ENCODE measurements around the gene PTX4. TPM values are rescaled to one million over a fixed set of nuclear protein-coding genes. Genes with fewer than 3 reads are reported as not detected.
"Not testable (repeated sequence)": the region's sequence is repeated elsewhere in the genome, so short reads cannot be mapped to it uniquely, and the experiment has no call there.

Gene PTX4
- total and polyA plus RNA-seq, 9 donors = 0.34 to 1.1 (median 0.74) TPM

DNA sequence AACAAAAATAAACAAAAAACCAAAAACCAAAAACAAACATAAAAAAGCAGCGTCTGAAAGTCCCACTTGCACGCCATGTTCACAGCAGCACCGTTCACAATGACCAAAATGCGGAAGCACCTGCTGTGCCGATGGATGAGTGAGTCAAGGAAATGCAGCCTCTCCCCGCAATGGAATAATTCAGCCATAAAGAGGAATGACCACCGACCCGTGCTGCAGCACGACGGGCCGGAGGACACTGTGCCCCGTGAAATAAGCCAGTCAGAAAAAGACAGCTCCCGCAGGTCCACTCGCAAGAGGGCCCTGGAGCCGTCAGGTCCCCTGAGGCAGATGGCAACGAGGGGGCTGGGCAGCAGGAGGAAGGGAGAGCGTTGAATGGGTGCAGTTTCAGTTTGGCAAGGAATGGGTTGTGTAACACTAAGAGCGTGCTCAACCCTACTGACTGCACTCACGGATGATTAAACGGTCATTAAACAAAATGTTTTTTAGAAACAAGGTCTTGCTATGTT lies 19.0 kb downstream of the PTX4 start:
- Histone ChIP-seq H3K36me3 (ENCODE audit: control insufficient read depth, insufficient read depth, low read length) (no peaks in the 10 kb centered on the region), H3K4me1 (ENCODE audit: control insufficient read depth, insufficient read depth, low read length) (peaks cover 10% of the 10 kb centered on the region), H3K4me3 (ENCODE audit: low read length) (no peak overlapping the region), H3K9me3 (replicated peaks; ENCODE audit: control insufficient read depth, low read depth, low read length) (no peaks in the 10 kb centered on the region), H3K27me3 (ENCODE audit: control insufficient read depth, insufficient read depth, low read length) (no peaks in the 10 kb centered on the region), H3K27ac (ENCODE audit: low read length) (no peak overlapping the region)
- DNase-seq = no peak
- WGBS (ENCODE audit: insufficient coverage) = 75% methylated on average over 20 of the region's 20 CpGs

DNA sequence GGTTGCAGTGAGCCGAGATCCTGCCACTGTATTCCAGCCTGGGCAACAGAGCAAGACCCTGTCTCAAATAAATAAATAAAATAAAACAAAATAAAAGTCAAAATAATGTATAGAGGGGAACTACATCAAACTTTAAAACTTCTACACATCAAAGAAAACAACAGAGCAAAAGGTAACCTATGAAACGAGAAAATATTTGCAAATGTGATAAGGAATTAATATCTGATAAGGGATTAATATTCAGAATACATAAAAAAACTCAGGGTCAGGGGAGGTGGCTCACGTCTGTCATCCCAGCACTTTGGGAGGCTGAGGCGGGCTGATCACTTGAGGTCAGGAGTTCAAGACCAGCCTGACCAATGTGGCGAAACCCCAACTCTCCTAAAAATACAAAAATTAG lies 19.6 kb downstream of the PTX4 start:
- not testable (repeated sequence) for H3K27ac ChIP-seq (ENCODE audit: low read length); H3K4me1 ChIP-seq (ENCODE audit: control insufficient read depth, insufficient read depth, low read length)

DNA sequence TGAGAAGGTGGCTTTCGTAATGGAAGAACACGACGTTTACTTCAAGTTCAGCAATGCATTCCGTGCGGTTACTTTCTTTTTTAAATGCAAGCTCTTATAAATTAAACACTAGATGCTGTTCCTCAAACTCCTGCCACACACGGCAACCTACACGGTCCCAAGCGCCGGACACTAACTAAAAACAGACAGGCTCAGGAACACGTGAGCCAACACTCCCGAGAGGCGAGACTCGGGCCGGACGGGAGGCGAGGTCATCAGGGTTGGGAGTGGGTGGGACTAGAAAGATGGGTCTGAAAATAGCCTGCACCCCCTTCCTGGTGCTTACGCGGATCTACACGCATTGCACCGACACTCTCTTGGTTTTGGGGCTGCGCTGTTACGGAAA lies 20.3 kb downstream of the PTX4 start:
- peaks cover 3% of the 10 kb centered on the region for H3K36me3 ChIP-seq (ENCODE audit: control insufficient read depth, insufficient read depth, low read length)
- H3K27ac ChIP-seq (ENCODE audit: low read length) = no peak overlapping the region
- H3K4me3 ChIP-seq (ENCODE audit: low read length) = no peak overlapping the region
- no peak for DNase-seq
- no peaks in the 10 kb centered on the region for H3K27me3 ChIP-seq (ENCODE audit: control insufficient read depth, insufficient read depth, low read length)
- H3K4me1 ChIP-seq (ENCODE audit: control insufficient read depth, insufficient read depth, low read length) = peaks cover 3% of the 10 kb centered on the region
- no peaks in the 10 kb centered on the region for H3K9me3 ChIP-seq (replicated peaks; ENCODE audit: control insufficient read depth, low read depth, low read length)
- WGBS (ENCODE audit: insufficient coverage) = 76% methylated on average over 16 of the region's 22 CpGs

More for the DNA sequence above, 19.6 kb downstream of the PTX4 start:
- H3K27me3 ChIP-seq (ENCODE audit: control insufficient read depth, insufficient read depth, low read length); DNase-seq; H3K4me3 ChIP-seq (ENCODE audit: low read length); H3K36me3 ChIP-seq (ENCODE audit: control insufficient read depth, insufficient read depth, low read length); H3K9me3 ChIP-seq (replicated peaks; ENCODE audit: control insufficient read depth, low read depth, low read length): not testable (repeated sequence)
- WGBS (ENCODE audit: insufficient coverage) = no CpG with 5 or more reads among the region's 5 CpGs

DNA sequence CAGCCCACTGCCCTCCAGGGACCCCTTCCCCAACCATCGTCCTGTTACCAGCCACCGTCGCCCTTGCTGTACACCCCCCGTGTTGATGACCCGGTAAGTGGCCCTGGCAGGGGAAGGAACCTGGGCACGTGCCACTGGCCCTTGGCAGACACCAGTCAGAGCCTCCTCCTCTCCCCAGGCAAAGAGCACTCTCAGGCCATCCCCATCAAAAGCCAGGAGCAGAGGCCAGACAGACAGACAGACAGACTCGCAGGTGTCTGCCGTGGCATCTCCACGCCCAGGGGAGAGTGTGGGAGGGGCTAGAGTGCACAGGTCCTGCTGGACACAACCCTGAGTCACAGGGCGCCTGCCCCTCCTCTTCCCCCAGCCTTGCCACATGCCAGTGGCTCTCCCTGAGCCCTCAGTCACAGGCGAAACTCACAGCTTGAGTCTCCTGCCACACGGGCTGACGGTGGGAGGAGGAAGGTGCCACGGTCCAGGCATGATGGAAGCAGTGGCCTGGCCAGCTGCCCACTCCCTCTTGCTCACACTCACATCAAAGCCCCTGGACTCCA lies 21.7 kb downstream of the PTX4 start:
- 84% methylated on average over 8 of the region's 14 CpGs for WGBS (ENCODE audit: insufficient coverage)
- peaks cover 5% of the 10 kb centered on the region for H3K36me3 ChIP-seq (ENCODE audit: control insufficient read depth, insufficient read depth, low read length)
- H3K27ac ChIP-seq (ENCODE audit: low read length) = no peak overlapping the region
- no peak overlapping the region for H3K4me3 ChIP-seq (ENCODE audit: low read length)
- H3K4me1 ChIP-seq (ENCODE audit: control insufficient read depth, insufficient read depth, low read length) = peaks cover 3% of the 10 kb centered on the region
- no peaks in the 10 kb centered on the region for H3K9me3 ChIP-seq (replicated peaks; ENCODE audit: control insufficient read depth, low read depth, low read length)
- no peak for DNase-seq
- no peaks in the 10 kb centered on the region for H3K27me3 ChIP-seq (ENCODE audit: control insufficient read depth, insufficient read depth, low read length)

DNA sequence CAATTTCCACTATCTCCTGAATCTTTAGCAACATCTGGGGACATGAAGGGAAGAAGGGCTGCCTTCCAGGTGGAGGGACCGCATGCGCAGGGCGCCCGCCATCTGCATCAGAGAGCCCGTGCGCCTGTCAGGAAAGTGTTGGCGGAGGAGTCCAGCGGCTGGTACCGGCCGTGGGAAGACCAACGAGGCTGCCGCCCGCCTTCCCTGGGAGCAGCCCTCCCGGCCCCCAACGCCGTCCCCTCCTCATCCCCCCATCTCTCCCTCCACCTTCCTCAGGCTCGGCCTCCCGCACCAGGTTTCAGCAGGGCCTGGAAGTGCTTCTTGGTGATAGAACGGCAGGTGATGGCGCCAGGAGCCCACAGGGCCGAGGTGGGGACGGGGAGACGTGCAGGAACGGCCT lies 22.7 kb downstream of the PTX4 start:
- 76% methylated on average over 16 of the region's 24 CpGs for WGBS (ENCODE audit: insufficient coverage)

DNA sequence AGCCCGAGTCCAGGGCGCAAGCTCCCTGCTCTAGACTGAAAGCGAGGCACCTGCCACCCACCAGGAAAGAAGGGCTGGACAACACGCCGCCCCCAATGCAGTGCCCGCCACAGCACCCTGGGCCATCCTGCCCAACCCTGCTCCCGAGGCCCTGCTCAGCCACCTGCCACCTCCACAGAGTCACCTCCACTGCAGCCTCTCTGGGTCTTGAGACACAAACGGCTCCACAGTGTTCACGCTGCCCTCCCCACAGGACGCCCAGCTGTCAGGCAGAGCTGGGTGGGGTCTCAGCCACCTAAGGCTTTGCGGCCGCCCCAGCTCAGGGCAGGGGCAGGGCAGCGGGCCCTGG lies 23.2 kb downstream of the PTX4 start:
- no peak for DNase-seq
- Histone ChIP-seq H3K9me3 (replicated peaks; ENCODE audit: control insufficient read depth, low read depth, low read length) (no peaks in the 10 kb centered on the region), H3K36me3 (ENCODE audit: control insufficient read depth, insufficient read depth, low read length) (peaks cover 9% of the 10 kb centered on the region), H3K4me3 (ENCODE audit: low read length) (no peak overlapping the region), H3K27me3 (ENCODE audit: control insufficient read depth, insufficient read depth, low read length) (no peaks in the 10 kb centered on the region), H3K27ac (ENCODE audit: low read length) (no peak overlapping the region), H3K4me1 (ENCODE audit: control insufficient read depth, insufficient read depth, low read length) (peaks cover under 1% of the 10 kb centered on the region)
- 94% methylated on average over 13 of the region's 13 CpGs for WGBS (ENCODE audit: insufficient coverage)

More for the DNA sequence above, 22.7 kb downstream of the PTX4 start:
- Histone ChIP-seq H3K4me1 (ENCODE audit: control insufficient read depth, insufficient read depth, low read length) (peaks cover 3% of the 10 kb centered on the region), H3K27ac (ENCODE audit: low read length) (no peak overlapping the region), H3K36me3 (ENCODE audit: control insufficient read depth, insufficient read depth, low read length) (peaks cover 5% of the 10 kb centered on the region), H3K27me3 (ENCODE audit: control insufficient read depth, insufficient read depth, low read length) (no peaks in the 10 kb centered on the region), H3K4me3 (ENCODE audit: low read length) (no peak overlapping the region), H3K9me3 (replicated peaks; ENCODE audit: control insufficient read depth, low read depth, low read length) (no peaks in the 10 kb centered on the region)
- DNase-seq = no peak

DNA sequence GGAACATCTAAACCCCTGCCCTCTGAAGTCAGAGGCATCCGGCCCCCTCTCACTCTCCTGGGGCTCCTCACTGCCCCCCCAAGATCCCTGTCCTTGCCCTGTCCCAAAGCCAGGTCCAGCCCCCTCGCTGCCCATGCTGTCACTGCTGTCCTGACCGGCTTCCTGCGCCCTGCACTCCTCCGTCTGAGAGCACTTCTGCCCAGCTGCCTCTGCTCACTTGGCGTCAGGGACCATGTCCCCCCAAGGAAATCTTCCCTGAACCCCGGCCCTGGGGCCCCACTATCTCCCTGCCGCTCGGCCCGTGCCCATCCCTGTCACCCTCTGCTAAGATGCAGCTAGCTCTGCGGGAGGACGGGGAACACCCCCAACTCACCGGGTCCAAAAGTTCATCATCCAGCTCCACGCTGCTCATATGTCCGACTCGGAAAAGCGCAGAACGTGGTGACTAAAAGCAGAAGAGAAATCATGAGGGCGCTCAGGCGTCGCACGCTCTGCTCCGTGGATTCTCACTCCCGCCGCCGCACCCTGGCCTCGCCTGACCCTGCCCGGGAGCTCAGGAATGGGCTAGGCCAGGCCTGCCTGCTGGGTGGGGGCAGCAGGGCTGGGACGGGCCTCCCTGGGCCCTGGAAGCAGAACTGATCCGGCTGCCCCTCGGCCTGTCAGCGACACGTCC lies 23.7 kb downstream of the PTX4 start:
- Histone ChIP-seq H3K4me3 (ENCODE audit: low read length) (no peak overlapping the region), H3K9me3 (replicated peaks; ENCODE audit: control insufficient read depth, low read depth, low read length) (no peaks in the 10 kb centered on the region), H3K4me1 (ENCODE audit: control insufficient read depth, insufficient read depth, low read length) (no peaks in the 10 kb centered on the region), H3K27me3 (ENCODE audit: control insufficient read depth, insufficient read depth, low read length) (no peaks in the 10 kb centered on the region), H3K36me3 (ENCODE audit: control insufficient read depth, insufficient read depth, low read length) (peaks cover 14% of the 10 kb centered on the region), H3K27ac (ENCODE audit: low read length) (no peak overlapping the region)
- WGBS (ENCODE audit: insufficient coverage) = 89% methylated on average over 33 of the region's 33 CpGs
- DNase-seq = no peak

DNA sequence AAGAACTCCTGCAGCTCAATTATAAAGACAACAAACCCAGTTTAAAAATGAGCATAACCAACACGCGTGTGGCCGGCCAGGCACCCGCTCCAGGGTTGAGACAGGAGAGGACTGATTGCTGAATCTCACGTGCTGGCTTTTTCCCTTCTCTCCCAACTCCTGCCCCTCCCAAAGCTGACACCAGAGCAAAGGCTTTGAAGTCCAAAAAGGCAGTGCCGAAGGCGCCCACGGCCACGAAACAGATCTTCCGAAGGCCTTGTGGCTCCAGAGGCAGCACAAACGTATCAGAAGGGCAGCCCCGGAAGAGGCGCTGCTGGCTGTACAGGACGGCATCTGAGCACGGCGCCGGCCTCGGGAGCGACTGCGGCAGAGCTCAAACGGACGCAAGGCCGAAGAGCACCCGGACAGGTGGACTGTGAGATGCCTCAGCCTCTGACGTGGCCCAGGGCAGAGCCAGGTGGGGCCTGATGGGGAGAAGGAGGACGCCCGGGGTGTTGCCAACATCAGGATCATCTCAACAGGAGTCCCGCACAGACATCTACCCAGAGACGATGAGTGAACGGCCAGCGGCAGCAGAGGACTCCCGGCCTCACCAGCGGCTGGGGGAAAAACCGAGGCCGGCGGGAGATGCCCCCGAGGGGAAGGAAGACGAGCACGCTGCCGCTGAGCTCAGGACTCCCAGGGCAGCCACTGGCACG lies 24.4 kb downstream of the PTX4 start:
- Histone ChIP-seq H3K9me3 (replicated peaks; ENCODE audit: control insufficient read depth, low read depth, low read length) (no peaks in the 10 kb centered on the region), H3K27me3 (ENCODE audit: control insufficient read depth, insufficient read depth, low read length) (no peaks in the 10 kb centered on the region), H3K36me3 (ENCODE audit: control insufficient read depth, insufficient read depth, low read length) (peaks cover 18% of the 10 kb centered on the region), H3K4me1 (ENCODE audit: control insufficient read depth, insufficient read depth, low read length) (no peaks in the 10 kb centered on the region), H3K4me3 (ENCODE audit: low read length) (no peak overlapping the region), H3K27ac (ENCODE audit: low read length) (no peak overlapping the region)
- WGBS (ENCODE audit: insufficient coverage) = 93% methylated on average over 35 of the region's 41 CpGs
- no peak for DNase-seq

DNA sequence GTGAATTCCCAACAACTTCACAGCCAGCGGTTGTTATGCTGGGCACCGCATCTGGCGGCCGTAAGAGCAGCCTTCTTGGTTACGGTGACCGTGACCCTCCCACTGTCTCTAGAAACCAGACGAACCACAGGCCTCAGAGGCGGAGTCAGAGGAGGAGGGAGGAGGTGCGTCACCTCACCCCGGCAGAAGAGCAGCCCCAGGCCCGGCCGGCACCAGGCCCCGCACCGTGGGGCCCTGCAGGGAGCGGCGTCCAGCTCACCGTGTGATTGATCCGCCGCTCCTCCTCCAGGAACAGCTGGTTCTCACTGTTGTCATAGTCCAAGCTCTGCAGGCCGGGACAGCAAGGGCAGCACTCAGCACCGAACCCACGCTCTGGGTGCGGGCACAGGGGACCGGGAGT lies 27.6 kb downstream of the PTX4 start:
- Histone ChIP-seq H3K27ac (ENCODE audit: low read length) (no peak overlapping the region), H3K4me3 (ENCODE audit: low read length) (no peak overlapping the region), H3K27me3 (ENCODE audit: control insufficient read depth, insufficient read depth, low read length) (no peaks in the 10 kb centered on the region), H3K4me1 (ENCODE audit: control insufficient read depth, insufficient read depth, low read length) (peaks cover 2% of the 10 kb centered on the region), H3K36me3 (ENCODE audit: control insufficient read depth, insufficient read depth, low read length) (peaks cover 41% of the 10 kb centered on the region), H3K9me3 (replicated peaks; ENCODE audit: control insufficient read depth, low read depth, low read length) (no peaks in the 10 kb centered on the region)
- no peak for DNase-seq
- WGBS (ENCODE audit: insufficient coverage) = 61% methylated on average over 14 of the region's 24 CpGs

DNA sequence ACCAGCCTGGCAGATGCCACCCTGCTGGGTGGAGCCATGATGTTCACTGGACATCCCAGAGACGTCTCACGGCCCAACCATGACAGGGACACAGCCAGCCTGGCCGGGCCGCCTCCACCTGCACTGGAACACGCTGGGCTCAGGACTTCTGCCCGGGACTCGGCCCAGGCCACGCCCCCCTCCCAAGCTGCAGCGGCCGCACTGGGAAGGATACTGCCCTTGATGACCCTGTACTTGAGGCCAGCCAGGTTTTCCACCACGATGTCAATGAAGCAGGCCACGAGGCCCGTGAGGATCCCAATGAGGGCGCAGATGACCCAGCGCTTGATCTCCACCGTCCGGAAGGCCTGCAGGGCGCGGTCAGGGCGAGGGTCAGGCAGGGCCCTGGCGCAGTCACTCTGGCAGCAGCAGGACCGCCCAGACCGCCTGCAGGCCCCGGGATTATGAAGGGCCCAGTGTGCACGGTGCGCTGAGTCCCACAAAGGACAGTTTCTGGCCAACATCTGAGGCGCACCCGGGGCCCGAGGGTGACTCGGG lies 28.1 kb downstream of the PTX4 start:
- Histone ChIP-seq H3K4me1 (ENCODE audit: control insufficient read depth, insufficient read depth, low read length) (peaks cover 2% of the 10 kb centered on the region), H3K4me3 (ENCODE audit: low read length) (no peak overlapping the region), H3K9me3 (replicated peaks; ENCODE audit: control insufficient read depth, low read depth, low read length) (no peaks in the 10 kb centered on the region), H3K27me3 (ENCODE audit: control insufficient read depth, insufficient read depth, low read length) (no peaks in the 10 kb centered on the region), H3K36me3 (ENCODE audit: control insufficient read depth, insufficient read depth, low read length) (peaks cover 46% of the 10 kb centered on the region), H3K27ac (ENCODE audit: low read length) (no peak overlapping the region)
- 80% methylated on average over 30 of the region's 30 CpGs for WGBS (ENCODE audit: insufficient coverage)
- DNase-seq = no peak
